HepG2 (cell line): ENCODE results near the gene SHPK. TPM values are rescaled to one million over a fixed set of nuclear protein-coding genes. Genes with fewer than 3 reads are reported as not detected.

Experiments
- CENPX ChIP-seq: sonication (generic); formaldehyde crosslinking; IDR thresholded peaks from 2 replicates; pipeline ENCODE4 v1.9.0; 2021; ENCODE audit warnings: mild to moderate bottlenecking, missing genetic modification reagents, moderate library complexity
- ERF ChIP-seq: IDR thresholded peaks from 2 replicates; pipeline ENCODE4 v1.6.1; 2018; ENCODE audit warnings: missing biosample characterization, missing genetic modification reagents
- EZH2 ChIP-seq: conservative IDR thresholded peaks from 2 replicates; pipeline ENCODE4 v1.6.1; 2012; ENCODE audit warnings: mild to moderate bottlenecking, low read depth, low read length, moderate library complexity
- FOSL1 ChIP-seq: sonication (generic); formaldehyde crosslinking; IDR thresholded peaks from 2 replicates; pipeline ENCODE4 v1.9.0; 2021; ENCODE audit warnings: missing genetic modification reagents, borderline replicate concordance
- FOXM1 ChIP-seq: sonication (generic); formaldehyde crosslinking; IDR thresholded peaks from 2 replicates; pipeline ENCODE4 v1.5.0; 2020; ENCODE audit warnings: missing genetic modification reagents
- GATAD2A ChIP-seq: IDR thresholded peaks from 2 replicates; pipeline ENCODE4 v1.6.1; 2016
- GFI1 ChIP-seq: sonication (generic); formaldehyde crosslinking; IDR thresholded peaks from 2 replicates; pipeline ENCODE4 v1.5.0; 2020; ENCODE audit warnings: missing genetic modification reagents, mild to moderate bottlenecking, borderline replicate concordance
- HHEX ChIP-seq: IDR thresholded peaks from 2 replicates; pipeline ENCODE4 v1.6.1; 2016; ENCODE audit warnings: control low read depth
- HOXA7 ChIP-seq: sonication (generic); formaldehyde crosslinking; IDR thresholded peaks from 2 replicates; pipeline ENCODE4 v1.8.1; 2022; ENCODE audit warnings: mild to moderate bottlenecking, missing genetic modification reagents, moderate library complexity
- KLF16 ChIP-seq, 2 experiments: sonication (generic) in 1 of 2; formaldehyde crosslinking in 1 of 2; IDR thresholded peaks; 2 replicates each; pipeline versions ENCODE4 v1.6.1 to v1.8.0; 2016 to 2023; ENCODE audit warnings: missing genetic modification reagents in 2 of 2, missing compliant biosample characterization in 1 of 2
- MED13 ChIP-seq: sonication (generic); formaldehyde crosslinking; IDR thresholded peaks from 2 replicates; pipeline ENCODE4 v1.5.0; 2020; ENCODE audit warnings: missing genetic modification reagents
- MED8 ChIP-seq: sonication (generic); formaldehyde crosslinking; IDR thresholded peaks from 2 replicates; pipeline ENCODE4 v1.8.1; 2023; ENCODE audit warnings: mild to moderate bottlenecking, missing genetic modification reagents; ENCODE audit not compliant: insufficient replicate concordance
- NFYB ChIP-seq: sonication (generic); formaldehyde crosslinking; IDR thresholded peaks from 2 replicates; pipeline ENCODE4 v1.4.0; 2020; ENCODE audit warnings: missing genetic modification reagents
- NR2F6 ChIP-seq, 2 experiments: IDR thresholded peaks; 2 replicates each; pipeline ENCODE4 v1.6.1; 2016; ENCODE audit warnings: antibody characterized with exemption in 1 of 2, mild to moderate bottlenecking in 1 of 2
- SMC3 ChIP-seq: IDR thresholded peaks from 2 replicates; pipeline ENCODE4 v1.6.1; 2011; ENCODE audit warnings: low read length, improper control_type of control experiment
- TP53 ChIP-seq: sonication (generic); formaldehyde crosslinking; conservative IDR thresholded peaks from 2 replicates; pipeline ENCODE4 v1.4.0; 2020; ENCODE audit warnings: missing genetic modification reagents
- ZNF12 ChIP-seq: sonication (generic); formaldehyde crosslinking; IDR thresholded peaks from 2 replicates; pipeline ENCODE4 v1.5.0; 2020; ENCODE audit warnings: missing genetic modification reagents
- ZNF296 ChIP-seq: sonication (generic); formaldehyde crosslinking; conservative IDR thresholded peaks from 2 replicates; pipeline ENCODE4 v1.5.0; 2020; ENCODE audit warnings: mild to moderate bottlenecking, missing genetic modification reagents
- ZNF468 ChIP-seq: sonication (generic); formaldehyde crosslinking; IDR thresholded peaks from 2 replicates; pipeline ENCODE4 v1.8.0; 2022; ENCODE audit warnings: mild to moderate bottlenecking, moderate library complexity, missing genetic modification reagents
- ZNF484 ChIP-seq: sonication (generic); formaldehyde crosslinking; IDR thresholded peaks from 2 replicates; pipeline ENCODE4 v1.5.1; 2020; ENCODE audit warnings: mild to moderate bottlenecking, low read depth, missing genetic modification reagents, borderline replicate concordance
- polyA plus RNA-seq, 8 experiments: library from polyadenylated mRNA; depleted of rRNA in 3 of 8; stranded (reverse) in 7 of 8; unstranded in 1 of 8; fragments of >200 nt; fragmentation: Illumina TruSeq in 4 of 8; extraction: Trizol in 4 of 8; gene quantifications; 2 replicates each; pipeline versions ENCODE4 v1.2.1 to v1.2.3, GENCODE V29; 2011 to 2016; ENCODE audit warnings: low read depth in 4 of 8, missing spikeins in 1 of 8, mixed read lengths in 1 of 8; ENCODE audit not compliant: insufficient read depth in 1 of 8
- total RNA-seq, 5 experiments: library from RNA; depleted of rRNA; stranded (reverse); fragments of >200 nt; fragmentation: Illumina TruSeq; extraction: Trizol; gene quantifications; 2 replicates each; pipeline ENCODE4 v1.2.3, GENCODE V29; 2016; ENCODE audit warnings: low read depth in 1 of 5
- TF ChIP-seq, protein P1 (sequence below): sonication (generic); formaldehyde crosslinking; IDR thresholded peaks from 2 replicates; pipeline ENCODE4 v1.9.0; 2021; ENCODE audit warnings: missing genetic modification reagents, borderline replicate concordance
- TF ChIP-seq, protein P2 (sequence below): sonication (generic); formaldehyde crosslinking; IDR thresholded peaks from 2 replicates; pipeline ENCODE4 v1.5.0; 2020; ENCODE audit warnings: missing genetic modification reagents, mild to moderate bottlenecking, borderline replicate concordance
- TF ChIP-seq, protein P3 (sequence below): IDR thresholded peaks from 2 replicates; pipeline ENCODE4 v1.6.1; 2012; ENCODE audit warnings: low read depth, low read length, improper control_type of control experiment

The SHPK gene
- total and polyA plus RNA-seq, 2 of the 13 experiments (the other 11 are each of a cell fraction or from before 2014, with no cell fraction given): 16.2 to 30.9 TPM

DNA sequence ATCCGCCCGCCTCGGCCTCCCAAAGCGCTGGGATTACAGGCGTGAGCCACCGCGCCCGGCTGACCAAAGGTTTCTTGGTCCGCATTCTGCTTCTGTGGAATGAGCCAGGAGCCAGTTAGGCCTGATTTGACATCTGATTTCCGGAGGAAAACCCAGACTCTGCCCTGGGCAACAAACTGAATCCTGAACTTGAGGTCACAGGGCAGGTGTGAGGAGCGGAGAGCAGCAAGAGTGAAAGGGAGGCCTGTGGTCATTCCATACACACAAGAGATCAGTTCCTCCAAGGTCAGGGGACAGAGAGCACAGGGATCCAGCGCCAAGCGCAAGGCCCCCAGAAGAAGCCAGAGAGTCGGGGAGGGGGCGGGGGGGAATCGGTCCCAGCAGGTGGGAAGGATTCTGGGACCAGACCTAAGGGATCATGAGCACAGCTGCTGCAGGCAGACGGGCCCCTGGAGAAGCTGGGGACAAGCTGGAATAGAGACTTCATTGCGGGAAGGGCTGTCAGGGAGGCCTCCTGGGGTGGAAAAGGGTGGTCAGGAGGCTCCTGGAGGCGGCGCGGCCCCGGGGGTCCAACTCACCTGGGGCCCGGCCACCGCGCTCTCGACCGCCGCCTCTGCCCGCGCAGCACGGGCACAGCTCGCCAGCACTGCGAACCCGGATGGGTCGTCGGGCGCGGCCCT, 436 bp downstream of the SHPK start (continued):
- TF ChIP-seq TP53 (CRISPR knock-in tag) (no peak), KLF16 (CRISPR knock-in tag; IDR thresholded peaks at IDR 0.05) (no peak), FOXM1 (CRISPR knock-in tag) (no peak), CENPX (CRISPR knock-in tag) (no peak), NR2F6 (IDR thresholded peaks at IDR 0.05) (peak; percentile 50; the same call in 1 of the 2 replicates), NR2F6 (CRISPR knock-in tag; IDR thresholded peaks at IDR 0.05) (peak; percentile 61; the same call in 1 of the 2 replicates), ZNF468 (CRISPR knock-in tag) (no peak), ZNF484 (CRISPR knock-in tag) (no peak), HHEX (CRISPR knock-in tag) (no peak), SMC3 (no peak), ZNF12 (CRISPR knock-in tag) (no peak), MED13 (no peak), GATAD2A (0 out of 2 replicates have a peak, but pooled peaks have one; percentile 14), GFI1 (CRISPR knock-in tag) (no peak), ZNF296 (CRISPR knock-in tag) (no peak), FOSL1 (no peak), ERF (no peak), MED8 (CRISPR knock-in tag) (no peak), EZH2 (no peak), HOXA7 (CRISPR knock-in tag) (no peak), NFYB (CRISPR knock-in tag) (no peak)
- TF ChIP-seq, protein P1, sequence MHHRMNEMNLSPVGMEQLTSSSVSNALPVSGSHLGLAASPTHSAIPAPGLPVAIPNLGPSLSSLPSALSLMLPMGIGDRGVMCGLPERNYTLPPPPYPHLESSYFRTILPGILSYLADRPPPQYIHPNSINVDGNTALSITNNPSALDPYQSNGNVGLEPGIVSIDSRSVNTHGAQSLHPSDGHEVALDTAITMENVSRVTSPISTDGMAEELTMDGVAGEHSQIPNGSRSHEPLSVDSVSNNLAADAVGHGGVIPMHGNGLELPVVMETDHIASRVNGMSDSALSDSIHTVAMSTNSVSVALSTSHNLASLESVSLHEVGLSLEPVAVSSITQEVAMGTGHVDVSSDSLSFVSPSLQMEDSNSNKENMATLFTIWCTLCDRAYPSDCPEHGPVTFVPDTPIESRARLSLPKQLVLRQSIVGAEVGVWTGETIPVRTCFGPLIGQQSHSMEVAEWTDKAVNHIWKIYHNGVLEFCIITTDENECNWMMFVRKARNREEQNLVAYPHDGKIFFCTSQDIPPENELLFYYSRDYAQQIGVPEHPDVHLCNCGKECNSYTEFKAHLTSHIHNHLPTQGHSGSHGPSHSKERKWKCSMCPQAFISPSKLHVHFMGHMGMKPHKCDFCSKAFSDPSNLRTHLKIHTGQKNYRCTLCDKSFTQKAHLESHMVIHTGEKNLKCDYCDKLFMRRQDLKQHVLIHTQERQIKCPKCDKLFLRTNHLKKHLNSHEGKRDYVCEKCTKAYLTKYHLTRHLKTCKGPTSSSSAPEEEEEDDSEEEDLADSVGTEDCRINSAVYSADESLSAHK (CRISPR knock-in tag): no peak
- TF ChIP-seq, protein P2, sequence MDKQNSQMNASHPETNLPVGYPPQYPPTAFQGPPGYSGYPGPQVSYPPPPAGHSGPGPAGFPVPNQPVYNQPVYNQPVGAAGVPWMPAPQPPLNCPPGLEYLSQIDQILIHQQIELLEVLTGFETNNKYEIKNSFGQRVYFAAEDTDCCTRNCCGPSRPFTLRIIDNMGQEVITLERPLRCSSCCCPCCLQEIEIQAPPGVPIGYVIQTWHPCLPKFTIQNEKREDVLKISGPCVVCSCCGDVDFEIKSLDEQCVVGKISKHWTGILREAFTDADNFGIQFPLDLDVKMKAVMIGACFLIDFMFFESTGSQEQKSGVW: no peak
- TF ChIP-seq, protein P3, sequence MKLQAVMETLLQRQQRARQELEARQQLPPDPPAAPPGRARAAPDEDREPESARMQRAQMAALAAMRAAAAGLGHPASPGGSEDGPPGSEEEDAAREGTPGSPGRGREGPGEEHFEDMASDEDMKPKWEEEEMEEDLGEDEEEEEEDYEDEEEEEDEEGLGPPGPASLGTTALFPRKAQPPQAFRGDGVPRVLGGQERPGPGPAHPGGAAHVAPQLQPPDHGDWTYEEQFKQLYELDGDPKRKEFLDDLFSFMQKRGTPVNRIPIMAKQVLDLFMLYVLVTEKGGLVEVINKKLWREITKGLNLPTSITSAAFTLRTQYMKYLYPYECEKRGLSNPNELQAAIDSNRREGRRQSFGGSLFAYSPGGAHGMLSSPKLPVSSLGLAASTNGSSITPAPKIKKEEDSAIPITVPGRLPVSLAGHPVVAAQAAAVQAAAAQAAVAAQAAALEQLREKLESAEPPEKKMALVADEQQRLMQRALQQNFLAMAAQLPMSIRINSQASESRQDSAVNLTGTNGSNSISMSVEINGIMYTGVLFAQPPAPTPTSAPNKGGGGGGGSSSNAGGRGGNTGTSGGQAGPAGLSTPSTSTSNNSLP: 0 out of 2 replicates have a peak, but pooled peaks have one; percentile 27
